ENCODE measurements around the gene LEMD3. TPM values are rescaled to one million over a fixed set of nuclear protein-coding genes. Genes with fewer than 3 reads are reported as not detected.

LEMD3 gene
- total RNA-seq, 1 donor from 2014 or later: 38.2 TPM

GRCh38 chr12:65139389-65139788 is 30.0 kb upstream of the LEMD3 start:
- DNase-seq: no peak
- intact Hi-C loops (cut with micrococcal nuclease): no loop called here
- peaks cover 3% of the 10 kb centered on the region for H3K27me3 Mint-ChIP-seq
- H3K27ac Mint-ChIP-seq: no peak overlapping the region
- peaks cover 3% of the 10 kb centered on the region for H3K9me3 Mint-ChIP-seq
- no peak for ATAC-seq (ENCODE audit: low read depth)
- no peaks in the 10 kb centered on the region for H3K36me3 Mint-ChIP-seq (ENCODE audit: low read depth)
- CTCF ChIA-PET: no interaction called here
- POLR2A ChIA-PET: no interaction called here
- no peak overlapping the region for H3K4me3 Mint-ChIP-seq
- H3K4me1 Mint-ChIP-seq: peaks cover 9% of the 10 kb centered on the region
- no peak for TF ChIP-seq CTCF (IDR thresholded peaks at IDR 0.05)

GRCh38 chr12:65140738-65141137 is 28.6 kb upstream of the LEMD3 start:
- no peak for TF ChIP-seq CTCF (IDR thresholded peaks at IDR 0.05)
- Mint-ChIP-seq H3K36me3 (ENCODE audit: low read depth) (no peaks in the 10 kb centered on the region), H3K27ac (no peak overlapping the region), H3K9me3 (peaks cover 3% of the 10 kb centered on the region), H3K4me3 (no peak overlapping the region), H3K27me3 (peaks cover 6% of the 10 kb centered on the region), H3K4me1 (peaks cover 9% of the 10 kb centered on the region)
- ATAC-seq (ENCODE audit: low read depth) (no peak), DNase-seq (no peak)
- intact Hi-C loops (cut with micrococcal nuclease): no loop called here
- POLR2A ChIA-PET: no interaction called here
- CTCF ChIA-PET: no interaction called here

GRCh38 chr12:65147312-65147905 is 22.0 kb upstream of the LEMD3 start:
- H3K27ac Mint-ChIP-seq: no peak overlapping the region
- no peaks in the 10 kb centered on the region for H3K36me3 Mint-ChIP-seq (ENCODE audit: low read depth)
- ChIA-PET CTCF (no interaction called here), POLR2A (no interaction called here)
- TF ChIP-seq CTCF (IDR thresholded peaks at IDR 0.05): no peak
- no peaks in the 10 kb centered on the region for H3K9me3 Mint-ChIP-seq
- intact Hi-C loops (cut with micrococcal nuclease): no loop called here
- no peak overlapping the region for H3K4me3 Mint-ChIP-seq
- no peak for DNase-seq
- H3K4me1 Mint-ChIP-seq: no peaks in the 10 kb centered on the region
- H3K27me3 Mint-ChIP-seq: peaks cover 3% of the 10 kb centered on the region
- ATAC-seq (ENCODE audit: low read depth): no peak

- TF ChIP-seq CTCF (IDR thresholded peaks at IDR 0.05): no peak
- no peaks in the 10 kb centered on the region for H3K36me3 Mint-ChIP-seq (ENCODE audit: low read depth)
- CTCF ChIA-PET: no interaction called here
- no peaks in the 10 kb centered on the region for H3K9me3 Mint-ChIP-seq
- POLR2A ChIA-PET: no interaction called here
- peaks cover 14% of the 10 kb centered on the region for H3K4me1 Mint-ChIP-seq
- intact Hi-C loops (cut with micrococcal nuclease): no loop called here
- DNase-seq: no peak
- H3K27me3 Mint-ChIP-seq: no peaks in the 10 kb centered on the region
- no peak overlapping the region for H3K4me3 Mint-ChIP-seq
- no peak for ATAC-seq (ENCODE audit: low read depth)
- no peak overlapping the region for H3K27ac Mint-ChIP-seq
Observed at GRCh38 chr12:65152012-65152411, 17.4 kb upstream of the LEMD3 start.

- TF ChIP-seq CTCF (IDR thresholded peaks at IDR 0.05): no peak
- no peak overlapping the region for H3K27ac Mint-ChIP-seq
Observed at GRCh38 chr12:65152596-65152995, 16.8 kb upstream of the LEMD3 start.

More at GRCh38 chr12:65152596-65152995, 16.8 kb upstream of the LEMD3 start:
- Mint-ChIP-seq H3K27me3 (no peaks in the 10 kb centered on the region), H3K4me3 (no peak overlapping the region), H3K4me1 (peaks cover 14% of the 10 kb centered on the region), H3K9me3 (no peaks in the 10 kb centered on the region), H3K36me3 (ENCODE audit: low read depth) (no peaks in the 10 kb centered on the region)
- no peak for ATAC-seq (ENCODE audit: low read depth)
- DNase-seq: no peak
- CTCF ChIA-PET: no interaction called here
- POLR2A ChIA-PET: no interaction called here
- intact Hi-C loops (cut with micrococcal nuclease): no loop called here
